Endometrial microvascular endothelial cells (primary cell): ENCODE data around the gene SORCS3. TPM values are rescaled to one million over a fixed set of nuclear protein-coding genes. Genes with fewer than 3 reads are reported as not detected.

Experiments used
- in situ Hi-C: cut with HindIII; loops from 2 replicates; pipeline ENCODE4 v1.10.0; 2017; ENCODE audit warnings: low sequenced_read_pairs, low pct_unique_long_range_greater_than_20kb; ENCODE audit errors: inconsistent ontology term
- total RNA-seq: library from RNA; depleted of rRNA; stranded (reverse); fragments of >200 nt; gene quantifications from one replicate; pipeline ENCODE4 v1.2.3, GENCODE V29; 2015; ENCODE audit errors: inconsistent ontology term

SORCS3 gene
- total RNA-seq = not detected

- in situ Hi-C loops = no loop called here
Observed at GRCh38 chr10:104641187-104641936, at the start of gene SORCS3. TSS of gene SORCS3 (plus strand) at chr10:104641290.

GRCh38 chr10:104591441-104591840 is 49.6 kb upstream of the SORCS3 start:
- in situ Hi-C loops = no loop called here

- in situ Hi-C loops = no loop called here
Observed at GRCh38 chr10:104601166-104601565, 39.9 kb upstream of the SORCS3 start.

GRCh38 chr10:104608091-104608828 is 32.8 kb upstream of the SORCS3 start:
- in situ Hi-C loops = no loop called here

- in situ Hi-C loops = no loop called here
Observed at GRCh38 chr10:104612571-104613205, 28.4 kb upstream of the SORCS3 start.

GRCh38 chr10:104613406-104613805 is 27.7 kb upstream of the SORCS3 start:
- in situ Hi-C loops = no loop called here

GRCh38 chr10:104614245-104614831 is 26.8 kb upstream of the SORCS3 start:
- in situ Hi-C loops = no loop called here

GRCh38 chr10:104615136-104615535 is 26.0 kb upstream of the SORCS3 start:
- in situ Hi-C loops = no loop called here

- in situ Hi-C loops = no loop called here
Observed at GRCh38 chr10:104617831-104618230, 23.3 kb upstream of the SORCS3 start.

GRCh38 chr10:104622175-104622574 is 18.9 kb upstream of the SORCS3 start:
- in situ Hi-C loops = no loop called here

- in situ Hi-C loops = no loop called here
Observed at GRCh38 chr10:104622598-104623209, 18.4 kb upstream of the SORCS3 start.

- in situ Hi-C loops = no loop called here
Observed at GRCh38 chr10:104630731-104631130, 10.4 kb upstream of the SORCS3 start.

- in situ Hi-C loops = no loop called here
Observed at GRCh38 chr10:104631946-104632345, 9.1 kb upstream of the SORCS3 start.

GRCh38 chr10:104638861-104639589 is 2.1 kb upstream of the SORCS3 start:
- in situ Hi-C loops = no loop called here

- in situ Hi-C loops = no loop called here
Observed at GRCh38 chr10:104639590-104640338, 1.3 kb upstream of the SORCS3 start.

- in situ Hi-C loops = no loop called here
Observed at GRCh38 chr10:104640339-104641186, 527 bp upstream of the SORCS3 start.
